HG02623 (cell line): ENCODE data around the gene ATG13.
"Not testable (repeated sequence)": the region's sequence is repeated elsewhere in the genome, so short reads cannot be mapped to it uniquely, and the experiment has no call there.

Source experiments
- ATAC-seq: cut with Tn5 transposase; IDR thresholded peaks from one replicate; pipeline ENCODE4 v1.9.1; 2021; ENCODE audit warnings: moderate library complexity; ENCODE audit not compliant: unreplicated experiment

ATG13 gene

GRCh38 chr11:46617134-46617971 lies at the start of gene ATG13, which contains the start of gene HARBI1:
ATG13 (plus strand) TSS chr11:46617553; CDS start chr11:46644292, 26,739 bp downstream.
HARBI1 (minus strand) TSS chr11:46617227; CDS start chr11:46616237, 990 bp downstream.
- ATAC-seq = peak; percentile 93

GRCh38 chr11:46570790-46571398 lies 46.5 kb upstream of the ATG13 start:
- ATAC-seq = no peak

GRCh38 chr11:46574656-46575055 lies 42.7 kb upstream of the ATG13 start:
- no peak for ATAC-seq

- ATAC-seq = no peak
These were observed 40.3 kb upstream of the ATG13 start for GRCh38 chr11:46577058-46577457.

GRCh38 chr11:46582588-46582987 lies 34.8 kb upstream of the ATG13 start:
- ATAC-seq = no peak

- ATAC-seq = not testable (repeated sequence)
These were observed 33.8 kb upstream of the ATG13 start for GRCh38 chr11:46583513-46583912.

- ATAC-seq = no peak
These were observed 29.2 kb upstream of the ATG13 start for GRCh38 chr11:46588131-46588530.

- ATAC-seq = no peak
These were observed 28.4 kb upstream of the ATG13 start for GRCh38 chr11:46588915-46589314.

- ATAC-seq = no peak
These were observed 26.4 kb upstream of the ATG13 start for GRCh38 chr11:46590740-46591605.

- peak; percentile 74 for ATAC-seq
These were observed 23.6 kb upstream of the ATG13 start, which contains the start of gene AMBRA1 for GRCh38 chr11:46593550-46594373. AMBRA1 (minus strand) TSS chr11:46594023; CDS start chr11:46548380, 45,643 bp downstream.

- no peak for ATAC-seq
These were observed 23.0 kb upstream of the ATG13 start for GRCh38 chr11:46594374-46594700.

- ATAC-seq = no peak
These were observed 22.6 kb upstream of the ATG13 start for GRCh38 chr11:46594785-46595184.

- no peak for ATAC-seq
These were observed 20.2 kb upstream of the ATG13 start for GRCh38 chr11:46597155-46597554.

- no peak for ATAC-seq
These were observed 19.6 kb upstream of the ATG13 start for GRCh38 chr11:46597609-46598219.

GRCh38 chr11:46599340-46600193 lies 17.8 kb upstream of the ATG13 start:
- ATAC-seq = no peak

GRCh38 chr11:46600194-46600960 lies 17.0 kb upstream of the ATG13 start:
- ATAC-seq = no peak

- no peak for ATAC-seq
These were observed 16.2 kb upstream of the ATG13 start for GRCh38 chr11:46601129-46601528.

GRCh38 chr11:46603704-46604308 lies 13.5 kb upstream of the ATG13 start:
- ATAC-seq = no peak
